Activated T-cell treated with anti-CD3 and anti-CD28 coated beads for 1 hour (primary cell): ENCODE measurements around the gene HPCA.
"Not testable (repeated sequence)": the region's sequence is repeated elsewhere in the genome, so short reads cannot be mapped to it uniquely, and the experiment has no call there.

Experiments used
- DNase-seq: peaks from one replicate; pipeline ENCODE4 v3.0.0-alpha.2; 2020; ENCODE audit warnings: low read depth

HPCA gene

DNA sequence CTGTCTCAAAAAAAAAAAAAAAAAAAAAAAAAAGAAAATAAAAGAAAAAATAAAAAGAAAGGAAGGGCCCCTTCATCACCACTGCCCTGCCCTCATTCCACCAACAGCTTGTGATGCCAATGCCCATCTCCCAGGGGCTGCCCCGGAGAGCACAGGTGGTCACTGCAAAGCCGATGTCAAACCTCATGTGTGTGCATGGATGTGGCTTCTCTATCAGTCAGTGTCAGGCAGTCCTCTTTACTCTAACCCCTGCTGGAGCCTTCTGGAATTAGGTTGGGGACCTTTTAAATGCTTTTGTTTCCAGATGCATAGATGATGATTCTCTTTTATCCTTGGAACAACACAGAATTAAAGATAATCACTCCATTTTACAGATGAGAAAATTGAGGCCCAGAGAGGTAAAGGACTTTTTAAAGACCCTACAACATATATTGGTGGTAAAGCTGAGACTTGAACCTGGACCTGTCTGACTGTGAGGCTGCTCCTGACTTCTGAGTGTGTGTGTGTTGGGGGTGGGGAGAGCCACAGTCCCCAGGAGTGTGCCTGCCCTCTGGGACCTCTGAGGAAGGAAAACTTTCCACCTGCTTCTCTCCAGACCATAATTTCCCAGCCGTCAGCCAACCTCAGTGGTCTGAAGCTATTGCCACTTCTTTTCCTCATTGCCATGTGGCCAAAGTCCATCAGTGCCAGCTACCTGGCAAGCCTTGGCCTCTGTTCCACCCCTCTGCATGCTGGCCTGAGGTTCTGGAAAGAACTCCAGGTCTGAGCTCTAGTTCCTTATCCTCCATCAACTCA lies 17.9 kb downstream of the HPCA start:
- DNase-seq, result no peak

GRCh38 chr1:32904797-32905196 lies 18.5 kb downstream of the HPCA start:
- DNase-seq, result no peak

- DNase-seq, result not testable (repeated sequence)
Measured at GRCh38 chr1:32905588-32905987, 19.3 kb downstream of the HPCA start.

DNA sequence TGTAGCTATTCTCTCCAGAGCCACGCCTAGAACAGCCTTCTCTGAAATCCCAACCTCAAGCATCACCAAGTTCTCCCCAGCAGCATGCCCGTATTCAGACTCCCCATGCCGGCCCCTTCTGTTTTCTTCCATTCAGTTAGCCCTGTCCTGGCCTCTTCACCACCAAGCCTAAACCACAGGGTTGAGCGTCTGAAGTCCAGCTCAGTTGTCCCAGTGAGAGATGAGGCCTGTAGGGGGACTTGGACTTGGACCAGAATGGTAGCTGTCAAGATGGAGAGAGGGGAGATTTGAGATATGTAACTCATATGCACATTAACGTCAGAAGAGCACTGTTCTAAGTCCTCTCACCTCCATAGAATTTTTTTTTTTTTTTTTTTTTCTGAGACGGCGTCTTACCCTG lies 20.4 kb downstream of the HPCA start:
- DNase-seq, result no peak

DNA sequence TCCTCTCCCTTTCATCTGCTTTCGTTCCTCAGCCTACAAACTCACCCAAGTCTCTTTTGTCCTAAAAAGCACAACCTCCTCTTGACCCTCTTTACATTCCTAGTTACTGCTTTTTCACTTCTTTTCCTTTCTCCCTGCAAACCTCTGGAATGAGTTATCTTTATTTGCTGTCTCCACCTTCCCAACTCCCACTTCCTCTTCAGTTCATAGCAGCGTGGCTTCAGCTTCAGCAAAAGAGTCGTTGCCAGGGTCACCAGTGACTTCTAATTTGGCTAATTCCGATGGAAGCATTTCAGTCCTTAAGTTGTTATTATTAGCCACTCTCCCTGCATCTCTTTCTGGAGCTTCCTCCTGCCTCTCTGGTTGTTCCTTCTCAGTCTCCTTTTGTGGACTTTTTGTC lies 21.1 kb downstream of the HPCA start:
- no peak for DNase-seq

DNA sequence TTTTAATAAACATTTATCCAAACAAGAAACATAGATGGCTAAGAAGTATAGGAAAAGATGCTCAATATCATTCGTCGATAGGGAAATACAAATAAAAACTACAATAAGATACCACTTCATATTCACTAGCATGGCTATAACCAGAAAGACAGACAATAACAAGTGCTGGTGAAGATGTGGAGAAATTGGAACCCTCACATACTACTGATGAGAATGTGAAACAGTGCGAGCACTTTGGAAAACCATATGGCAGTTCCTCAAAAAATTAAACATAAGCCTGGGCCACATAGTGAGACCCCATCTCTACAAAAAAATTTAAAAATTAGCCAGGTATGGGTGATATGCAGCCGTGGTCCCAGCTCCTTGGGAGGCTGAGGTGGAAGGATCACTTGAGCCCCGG lies 24.0 kb downstream of the HPCA start:
- DNase-seq, result no peak

GRCh38 chr1:32915766-32916706 lies 29.7 kb downstream of the HPCA start:
- no peak for DNase-seq

DNA sequence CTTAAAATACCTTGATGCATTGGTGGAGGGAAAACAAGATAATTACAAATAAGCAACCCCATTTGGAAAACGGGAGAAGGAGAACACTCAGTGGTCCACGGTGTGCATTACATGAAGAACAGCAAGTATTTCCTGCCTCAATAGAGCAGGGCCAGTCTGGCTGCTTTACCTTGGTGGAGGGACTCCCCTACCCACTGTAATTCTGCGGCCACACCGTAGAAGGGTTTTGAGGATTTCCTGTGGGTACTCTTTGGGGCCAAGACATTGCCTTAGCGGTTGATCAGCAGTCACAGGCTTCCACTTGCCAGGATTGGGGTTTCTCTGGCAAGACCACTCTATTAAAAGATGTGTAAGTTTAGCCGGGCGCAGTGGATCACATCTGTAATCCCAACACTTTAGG lies 31.2 kb downstream of the HPCA start:
- DNase-seq, result no peak

GRCh38 chr1:32918179-32918578 lies 31.9 kb downstream of the HPCA start:
- no peak for DNase-seq

DNA sequence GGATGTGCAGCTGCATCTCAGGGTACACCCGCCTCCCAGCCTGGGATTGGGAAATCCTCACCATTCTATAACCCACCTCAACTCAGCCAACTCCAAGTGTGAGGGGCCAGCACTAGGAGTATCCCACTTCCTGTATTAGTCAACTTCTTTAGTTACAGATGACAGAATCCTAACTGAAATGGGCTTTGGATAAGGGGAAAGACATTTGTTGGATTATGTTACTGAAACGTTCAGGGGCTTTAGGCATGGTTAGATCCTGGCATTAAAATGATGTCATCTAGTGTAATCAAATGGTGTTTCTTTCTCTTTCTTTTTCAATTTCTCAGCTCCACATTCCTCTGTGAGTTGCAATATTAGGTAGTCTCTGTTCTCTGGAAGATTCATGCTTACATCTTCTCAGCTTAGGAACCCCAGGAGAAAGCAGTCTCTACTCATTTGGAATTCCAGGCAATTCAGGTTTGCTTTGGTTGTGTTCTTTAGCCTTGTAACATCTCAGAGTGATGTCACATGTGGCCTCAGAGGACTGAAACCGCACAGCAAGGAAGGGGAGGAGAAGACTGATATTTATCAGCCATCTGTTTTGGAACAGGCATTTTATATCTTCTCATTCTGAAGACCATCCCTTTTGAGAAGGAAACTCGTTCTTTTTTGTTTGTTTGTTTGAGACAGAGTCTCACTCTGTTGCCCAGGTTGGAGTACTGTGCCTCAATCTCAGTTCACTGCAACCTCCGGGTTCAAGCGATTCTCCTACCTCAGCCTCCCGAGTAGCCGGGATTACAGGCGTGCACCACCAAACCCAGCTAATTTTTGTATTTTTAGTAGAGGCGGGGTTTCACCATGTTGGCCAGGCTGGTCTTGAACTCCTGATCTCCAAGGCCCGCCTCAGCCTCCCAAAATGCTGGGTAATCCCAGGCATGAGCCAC lies 33.8 kb downstream of the HPCA start:
- no peak for DNase-seq

- no peak for DNase-seq
Measured at GRCh38 chr1:32920833-32921232, 34.5 kb downstream of the HPCA start.

DNA sequence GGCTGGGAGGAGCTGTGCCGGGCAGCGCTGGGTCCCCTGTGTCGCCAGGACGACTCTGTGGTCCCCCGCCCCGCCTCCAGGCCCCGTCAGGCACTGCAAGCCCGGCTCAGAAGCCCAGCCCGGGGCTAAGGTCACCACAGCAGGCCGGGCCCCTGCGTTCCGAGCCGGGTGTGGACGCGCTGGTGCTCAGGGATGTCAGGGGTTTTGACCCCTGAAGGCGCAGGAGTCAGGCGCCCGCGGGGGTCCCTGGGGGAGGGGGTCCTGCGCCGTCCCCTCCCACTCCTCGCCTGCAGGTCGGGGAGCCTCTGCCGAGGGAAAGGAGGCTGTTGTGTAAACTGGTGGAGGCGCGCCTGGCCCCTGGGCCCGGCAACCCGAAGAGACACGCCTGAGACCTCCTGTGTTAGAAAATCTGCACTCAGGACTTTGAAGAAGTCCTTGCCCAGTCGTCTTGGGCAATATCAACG lies 38.6 kb downstream of the HPCA start:
- DNase-seq, result no peak

GRCh38 chr1:32925403-32926162 lies 39.3 kb downstream of the HPCA start:
- DNase-seq, result peak; percentile 13

DNA sequence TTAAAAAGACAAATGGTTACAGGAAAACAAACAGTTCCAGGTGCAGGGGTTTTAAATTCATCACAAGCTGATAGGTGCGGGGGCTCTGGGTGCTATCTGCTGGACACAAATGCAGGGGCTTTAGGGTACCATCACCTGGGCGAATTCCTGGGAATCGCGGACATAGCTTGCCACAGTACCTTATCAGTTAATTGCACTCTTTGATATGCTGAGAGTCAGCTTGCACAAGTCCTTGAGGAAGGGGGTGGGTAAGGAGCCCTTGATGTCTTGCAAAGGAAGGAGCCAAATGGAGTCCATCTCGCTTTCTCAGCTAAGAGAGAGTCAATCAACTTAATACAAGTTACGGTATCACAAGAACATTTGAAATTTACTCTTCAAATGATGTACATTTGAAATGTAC lies 40.3 kb downstream of the HPCA start:
- DNase-seq, result no peak

- DNase-seq, result no peak
Measured at GRCh38 chr1:32927441-32927840, 41.1 kb downstream of the HPCA start.

GRCh38 chr1:32928285-32928684 lies 42.0 kb downstream of the HPCA start:
- no peak for DNase-seq

DNA sequence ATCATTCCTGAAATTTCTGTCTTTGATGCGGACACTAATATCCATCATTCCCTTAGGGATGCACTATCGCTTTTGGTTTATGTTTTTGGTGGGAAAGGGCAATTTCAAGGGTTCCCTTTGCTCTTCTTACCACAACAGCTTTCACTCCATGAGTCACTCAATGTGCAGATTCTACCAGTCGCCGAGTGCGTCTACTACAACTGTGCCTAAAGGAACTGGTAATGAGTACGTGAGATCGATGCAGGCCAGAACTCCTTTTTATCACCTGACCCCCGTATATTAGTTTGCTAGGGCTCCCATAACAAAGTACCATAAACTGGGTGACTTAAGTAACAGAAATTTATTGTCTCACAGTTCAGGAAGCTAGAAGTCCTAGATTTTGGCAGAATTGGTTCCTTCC lies 42.4 kb downstream of the HPCA start:
- no peak for DNase-seq

GRCh38 chr1:32929366-32929765 lies 43.1 kb downstream of the HPCA start:
- no peak for DNase-seq

GRCh38 chr1:32931760-32932159 lies 45.5 kb downstream of the HPCA start:
- no peak for DNase-seq

- DNase-seq, result no peak
Measured at GRCh38 chr1:32933742-32934322, 47.5 kb downstream of the HPCA start.

DNA sequence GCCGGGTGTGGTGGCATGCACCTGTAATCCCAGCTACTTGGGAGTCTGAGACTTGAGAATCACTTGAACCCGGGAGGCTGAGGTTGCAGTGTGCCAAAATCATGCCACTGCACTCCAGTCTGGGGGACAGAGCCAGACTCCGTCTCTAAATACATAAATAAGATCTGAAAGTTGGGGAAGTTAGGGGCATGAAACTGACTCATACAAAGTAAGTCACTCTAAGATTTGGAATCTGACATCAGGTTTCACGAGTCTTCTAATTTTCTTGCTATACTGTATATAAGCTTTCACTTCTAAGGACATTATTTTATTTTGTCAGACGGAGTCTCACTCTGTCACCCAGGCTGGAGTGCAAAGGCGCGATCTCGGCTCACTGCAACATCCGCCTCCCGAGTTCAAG lies 48.2 kb downstream of the HPCA start:
- no peak for DNase-seq
